Urinary bladder (tissue), 4 donors: Measurements from ENCODE around the gene CTPS1. TPM values are rescaled to one million over a fixed set of nuclear protein-coding genes. Genes with fewer than 3 reads are reported as not detected.

ENCODE experiments used
- DNase-seq: peaks from one replicate; pipeline ENCODE4 v3.0.0-alpha.2; 2015; ENCODE audit errors: extremely low spot score
- H3K27ac ChIP-seq: one replicate; pipeline ENCODE4 v1.5.1; 2013; ENCODE audit warnings: low read depth, mild to moderate bottlenecking, moderate library complexity
- H3K36me3 ChIP-seq: one replicate; pipeline ENCODE4 v1.6.1; 2013; ENCODE audit warnings: mild to moderate bottlenecking, moderate library complexity; ENCODE audit not compliant: insufficient read depth
- H3K4me1 ChIP-seq: one replicate; pipeline ENCODE4 v1.6.1; 2013; ENCODE audit warnings: mild to moderate bottlenecking, moderate library complexity; ENCODE audit not compliant: insufficient read depth
- H3K4me3 ChIP-seq: one replicate; pipeline ENCODE4 v1.5.1; 2013; ENCODE audit warnings: low read depth, low read length
- WGBS: extraction: QIAGEN DNeasy Blood & Tissue Kit; methylation state at CpG from one replicate; pipeline ENCODE4 v1.1.7; 2013; 5-methylcytosine and 5-hydroxymethylcytosine counted together
- polyA plus RNA-seq: library from polyadenylated mRNA; stranded (reverse); fragments of 200-250 nt; gene quantifications from one replicate; pipeline ENCODE4 v1.2.3, GENCODE V29; 2013
- total RNA-seq: library from RNA; depleted of rRNA; stranded (reverse); fragments of >200 nt; gene quantifications from one replicate; pipeline ENCODE4 v1.2.3, GENCODE V29; 2014
- donor health status: healthy with polysubstance abuse.
- donor health status: healthy.

The CTPS1 gene
- total and polyA plus RNA-seq, 2 donors, result 22.9 to 43.8 TPM

GRCh38 chr1:40978886-40979240 is 633 bp upstream of the CTPS1 start:
- WGBS, result 29% methylated on average over 17 of the region's 17 CpGs
- no peak for DNase-seq
- no peaks in the 10 kb centered on the region for H3K36me3 ChIP-seq
- peak overlapping the region; percentile 84 for H3K27ac ChIP-seq
- peaks cover 5% of the 10 kb centered on the region for H3K4me1 ChIP-seq
- H3K4me3 ChIP-seq, result peak overlapping the region; percentile 65

- DNase-seq, result no peak
- H3K4me3 ChIP-seq, result peak overlapping the region; percentile 65
- peaks cover 5% of the 10 kb centered on the region for H3K4me1 ChIP-seq
- H3K36me3 ChIP-seq, result no peaks in the 10 kb centered on the region
- under 1% methylated on average over 50 of the region's 50 CpGs for WGBS
- H3K27ac ChIP-seq, result no peak overlapping the region
Observed at GRCh38 chr1:40980068-40980452, 564 bp downstream of the CTPS1 start.

- Histone ChIP-seq H3K27ac (no peak overlapping the region), H3K36me3 (no peaks in the 10 kb centered on the region), H3K4me3 (peak overlapping the region; percentile 65), H3K4me1 (peaks cover 5% of the 10 kb centered on the region)
- 20% methylated on average over 27 of the region's 27 CpGs for WGBS
- DNase-seq, result no peak
Observed at GRCh38 chr1:40980453-40981121, 1.1 kb downstream of the CTPS1 start.

- WGBS, result 24% methylated on average over 14 of the region's 14 CpGs
- H3K4me1 ChIP-seq, result peaks cover 5% of the 10 kb centered on the region
- H3K4me3 ChIP-seq, result no peak overlapping the region
- H3K36me3 ChIP-seq, result no peaks in the 10 kb centered on the region
- peak overlapping the region; percentile 45 for H3K27ac ChIP-seq
- DNase-seq, result no peak
Observed at GRCh38 chr1:40981691-40982448, 2.4 kb downstream of the CTPS1 start.

GRCh38 chr1:40982721-40983120 is 3.2 kb downstream of the CTPS1 start:
- Histone ChIP-seq H3K4me1 (peaks cover 5% of the 10 kb centered on the region), H3K36me3 (no peaks in the 10 kb centered on the region), H3K4me3 (no peak overlapping the region), H3K27ac (no peak overlapping the region)
- WGBS, result 34% methylated on average over 1 of the region's 1 CpG
- DNase-seq, result no peak

GRCh38 chr1:40983286-40983685 is 3.8 kb downstream of the CTPS1 start:
- H3K4me3 ChIP-seq, result no peak overlapping the region
- DNase-seq, result no peak
- H3K27ac ChIP-seq, result no peak overlapping the region
- peaks cover 5% of the 10 kb centered on the region for H3K4me1 ChIP-seq
- WGBS, result 44% methylated on average over 1 of the region's 1 CpG
- H3K36me3 ChIP-seq, result no peaks in the 10 kb centered on the region

- 70% methylated on average over 2 of the region's 2 CpGs for whole genome bisulfite sequencing
- H3K4me3 ChIP-seq, result no peak overlapping the region
- no peak overlapping the region for H3K27ac ChIP-seq
- no peak for DNase-seq
- peaks cover 4% of the 10 kb centered on the region for H3K4me1 ChIP-seq
- peaks cover 3% of the 10 kb centered on the region for H3K36me3 ChIP-seq
Observed at GRCh38 chr1:40984066-40984465, 4.6 kb downstream of the CTPS1 start.

GRCh38 chr1:40984531-40984930 is 5.0 kb downstream of the CTPS1 start:
- Histone ChIP-seq H3K36me3 (peaks cover 4% of the 10 kb centered on the region), H3K4me1 (peaks cover 3% of the 10 kb centered on the region), H3K4me3 (no peak overlapping the region), H3K27ac (no peak overlapping the region)
- 95% methylated on average over 4 of the region's 4 CpGs for WGBS
- no peak for DNase-seq

GRCh38 chr1:40985161-40985560 is 5.7 kb downstream of the CTPS1 start:
- H3K36me3 ChIP-seq, result peaks cover 5% of the 10 kb centered on the region
- H3K27ac ChIP-seq, result no peak overlapping the region
- DNase-seq, result no peak
- 56% methylated on average over 5 of the region's 5 CpGs for WGBS
- peaks cover 3% of the 10 kb centered on the region for H3K4me1 ChIP-seq
- H3K4me3 ChIP-seq, result no peak overlapping the region

- DNase-seq, result no peak
- Histone ChIP-seq H3K4me3 (no peak overlapping the region), H3K36me3 (peaks cover 5% of the 10 kb centered on the region), H3K4me1 (peaks cover 3% of the 10 kb centered on the region), H3K27ac (no peak overlapping the region)
- 81% methylated on average over 3 of the region's 3 CpGs for WGBS
Observed at GRCh38 chr1:40985875-40986274, 6.4 kb downstream of the CTPS1 start.

GRCh38 chr1:40986328-40986783 is 6.9 kb downstream of the CTPS1 start:
- H3K4me1 ChIP-seq, result peaks cover 3% of the 10 kb centered on the region
- H3K36me3 ChIP-seq, result peaks cover 7% of the 10 kb centered on the region
- H3K4me3 ChIP-seq, result no peak overlapping the region
- no peak overlapping the region for H3K27ac ChIP-seq
- WGBS, result 91% methylated on average over 10 of the region's 10 CpGs
- no peak for DNase-seq

- H3K36me3 ChIP-seq, result peaks cover 7% of the 10 kb centered on the region
- no peak overlapping the region for H3K27ac ChIP-seq
- 76% methylated on average over 3 of the region's 3 CpGs for WGBS
- peaks cover 2% of the 10 kb centered on the region for H3K4me1 ChIP-seq
- DNase-seq, result no peak
- H3K4me3 ChIP-seq, result no peak overlapping the region
Observed at GRCh38 chr1:40986956-40987355, 7.5 kb downstream of the CTPS1 start.

GRCh38 chr1:40987439-40988276 is 8.2 kb downstream of the CTPS1 start:
- no peak for DNase-seq
- H3K27ac ChIP-seq, result no peak overlapping the region

More at GRCh38 chr1:40987439-40988276, 8.2 kb downstream of the CTPS1 start:
- H3K4me3 ChIP-seq, result no peak overlapping the region
- 74% methylated on average over 9 of the region's 9 CpGs for WGBS
- no peaks in the 10 kb centered on the region for H3K4me1 ChIP-seq
- peaks cover 7% of the 10 kb centered on the region for H3K36me3 ChIP-seq
